Liver (tissue), 9 donors: Measurements from ENCODE around the gene KLF15. TPM values are rescaled to one million over a fixed set of nuclear protein-coding genes. Genes with fewer than 3 reads are reported as not detected.

Source experiments
- DNase-seq: peaks from one replicate; pipeline ENCODE4 v3.0.0-alpha.2; 2017; ENCODE audit warnings: low spot score
- H3K27ac ChIP-seq, 2 donors: one replicate each; pipeline ENCODE4 v1.7.0; 2013; ENCODE audit warnings: inconsistent platforms in 2 of 2, low read length in 2 of 2, control low read depth in 1 of 2, low read depth in 1 of 2, mild to moderate bottlenecking in 1 of 2
- H3K27me3 ChIP-seq, 4 donors: one replicate each; pipeline versions ENCODE4 v1.6.1 to v1.7.0; 2013; ENCODE audit warnings: low read length in 3 of 4, inconsistent platforms in 1 of 4, mild to moderate bottlenecking in 1 of 4, moderate library complexity in 1 of 4; ENCODE audit not compliant: control insufficient read depth in 4 of 4, insufficient read depth in 4 of 4
- H3K36me3 ChIP-seq, 4 donors: one replicate each; pipeline versions ENCODE4 v1.6.1 to v1.7.0; 2013; ENCODE audit warnings: low read length in 3 of 4, mild to moderate bottlenecking in 3 of 4, low read depth in 1 of 4, moderate library complexity in 1 of 4; ENCODE audit not compliant: control insufficient read depth in 4 of 4, insufficient read depth in 3 of 4
- H3K4me1 ChIP-seq, 4 donors: one replicate each; pipeline versions ENCODE4 v1.6.1 to v1.7.0; 2013; ENCODE audit warnings: low read length in 3 of 4, mild to moderate bottlenecking in 3 of 4, moderate library complexity in 1 of 4; ENCODE audit not compliant: control insufficient read depth in 4 of 4, insufficient read depth in 4 of 4
- H3K4me3 ChIP-seq, 3 donors: one replicate each; pipeline versions ENCODE4 v1.6.1 to v1.7.0; 2013; ENCODE audit warnings: low read length in 3 of 3, control low read depth in 1 of 3, low read depth in 1 of 3, mild to moderate bottlenecking in 1 of 3
- H3K9ac ChIP-seq, 2 donors: one replicate each; pipeline ENCODE4 v1.7.0; 2013; ENCODE audit warnings: low read length in 2 of 2, mild to moderate bottlenecking in 2 of 2, moderate library complexity in 2 of 2, control low read depth in 1 of 2, low read depth in 1 of 2
- H3K9me3 ChIP-seq, 4 donors: one replicate each; pipeline versions ENCODE4 v1.6.1 to v1.7.0; 2013; ENCODE audit warnings: low read length in 3 of 4; ENCODE audit not compliant: control insufficient read depth in 4 of 4
- ATF3 ChIP-seq: IDR thresholded peaks from 2 replicates; pipeline ENCODE4 v1.6.1; 2016; ENCODE audit warnings: antibody characterized with exemption
- CTCF ChIP-seq: fragments of 150-350 bp; IDR thresholded peaks from 2 replicates; pipeline ENCODE4 v1.5.1; 2017; ENCODE audit warnings: improper control_type of control experiment, low read depth, low read length; ENCODE audit not compliant: missing input control
- EGR1 ChIP-seq, 2 donors: IDR thresholded peaks; 2 replicates each; pipeline ENCODE4 v1.6.1; 2016 to 2018; ENCODE audit warnings: antibody characterized with exemption in 2 of 2, low read depth in 2 of 2
- FOXA1 ChIP-seq: IDR thresholded peaks from 2 replicates; pipeline ENCODE4 v1.6.1; 2016; ENCODE audit warnings: antibody characterized with exemption
- FOXA2 ChIP-seq: IDR thresholded peaks from 2 replicates; pipeline ENCODE4 v1.6.1; 2016; ENCODE audit warnings: antibody characterized with exemption
- GABPA ChIP-seq, 2 donors: IDR thresholded peaks in 1 of 2; conservative IDR thresholded peaks in 1 of 2; 2 replicates each; pipeline ENCODE4 v1.6.1; 2016; ENCODE audit warnings: antibody characterized with exemption in 2 of 2, mild to moderate bottlenecking in 1 of 2, moderate library complexity in 1 of 2
- HNF4A ChIP-seq, 2 donors: conservative IDR thresholded peaks; 2 replicates each; pipeline ENCODE4 v1.6.1; 2016; ENCODE audit warnings: antibody characterized with exemption in 2 of 2, mild to moderate bottlenecking in 2 of 2
- HNF4G ChIP-seq: IDR thresholded peaks from 2 replicates; pipeline ENCODE4 v1.6.1; 2016; ENCODE audit warnings: antibody characterized with exemption
- JUND ChIP-seq, 2 donors: IDR thresholded peaks; 2 replicates each; pipeline ENCODE4 v1.6.1; 2016; ENCODE audit warnings: antibody characterized with exemption in 2 of 2
- MAX ChIP-seq: IDR thresholded peaks from 2 replicates; pipeline ENCODE4 v1.6.1; 2016; ENCODE audit warnings: antibody characterized with exemption
- NR2F2 ChIP-seq: IDR thresholded peaks from 2 replicates; pipeline ENCODE4 v1.6.1; 2016; ENCODE audit warnings: antibody characterized with exemption
- RAD21 ChIP-seq, 2 donors: IDR thresholded peaks; 2 replicates each; pipeline ENCODE4 v1.6.1; 2016; ENCODE audit warnings: antibody characterized with exemption in 2 of 2, mild to moderate bottlenecking in 2 of 2
- REST ChIP-seq: IDR thresholded peaks from 2 replicates; pipeline ENCODE4 v1.6.1; 2016; ENCODE audit warnings: antibody characterized with exemption, mild to moderate bottlenecking
- RXRA ChIP-seq, 2 donors: IDR thresholded peaks; 2 replicates each; pipeline ENCODE4 v1.6.1; 2017 to 2018; ENCODE audit warnings: antibody characterized with exemption in 2 of 2, mild to moderate bottlenecking in 1 of 2
- SP1 ChIP-seq: IDR thresholded peaks from 2 replicates; pipeline ENCODE4 v1.6.1; 2018; ENCODE audit warnings: antibody characterized with exemption, mild to moderate bottlenecking
- TAF1 ChIP-seq: conservative IDR thresholded peaks from 2 replicates; pipeline ENCODE4 v1.6.1; 2016; ENCODE audit warnings: antibody characterized with exemption, mild to moderate bottlenecking
- YY1 ChIP-seq: IDR thresholded peaks from 2 replicates; pipeline ENCODE4 v1.6.1; 2016; ENCODE audit warnings: antibody characterized with exemption, mild to moderate bottlenecking
- ZBTB33 ChIP-seq: IDR thresholded peaks from 2 replicates; pipeline ENCODE4 v1.6.1; 2016; ENCODE audit warnings: antibody characterized with exemption
- WGBS: extraction: QIAGEN DNeasy Blood & Tissue Kit; methylation state at CpG from one replicate; pipeline ENCODE4 v1.1.7; 2013; 5-methylcytosine and 5-hydroxymethylcytosine counted together
- polyA plus RNA-seq, 2 donors: library from polyadenylated mRNA; stranded (reverse) in 1 of 2; unstranded in 1 of 2; fragments of 200-250 nt in 1 of 2; fragments of >200 nt in 1 of 2; fragmentation: Nextera tagmentation in 1 of 2; extraction: Ambion mirVana in 1 of 2; gene quantifications; one replicate each; pipeline versions ENCODE4 v1.2.1 to v1.2.3, GENCODE V29; 2013 to 2015
- total RNA-seq, 2 donors: library from RNA; depleted of rRNA; stranded (reverse); fragments of >200 nt; gene quantifications; one replicate each; pipeline ENCODE4 v1.2.3, GENCODE V29; 2014
- donor health status: healthy.
- donor health status: healthy.
- donor health status: healthy.
- donor health status: healthy.
- donor health status: healthy.

The KLF15 gene
- total and polyA plus RNA-seq, 4 donors: 21.4 to 103 (median 49.3) TPM

GRCh38 chr3:126294211-126294808 is 62.9 kb downstream of the KLF15 start:
- Histone ChIP-seq H3K36me3 (no peaks in the 10 kb centered on the region), H3K9me3 (no peaks in the 10 kb centered on the region), H3K4me3 (no peak overlapping the region), H3K9ac (no peak overlapping the region), H3K4me1 (peaks cover 3 to 29% (median 24%) of the 10 kb centered on the region in 4 donors), H3K27me3 (no peaks in the 10 kb centered on the region), H3K27ac (peak overlapping the region; percentile 49 to 59)
- 38% methylated on average over 10 of the region's 10 CpGs for WGBS
- TF ChIP-seq YY1: no peak
- TF ChIP-seq SP1: peak; percentile 89
- no peak for TF ChIP-seq MAX
- TF ChIP-seq EGR1 (IDR thresholded peaks at IDR 0.05; ENCODE audit: low read depth in 2 of 2): no peak
- TF ChIP-seq JUND (IDR thresholded peaks at IDR 0.05): peak in 1 of 2 donors; percentile 43
- TF ChIP-seq RXRA (IDR thresholded peaks at IDR 0.05): peak; percentile 78 to 79
- TF ChIP-seq RAD21 (IDR thresholded peaks at IDR 0.05): peak; percentile 29 to 37
- no peak for TF ChIP-seq ATF3
- no peak for TF ChIP-seq TAF1
- no peak for TF ChIP-seq GABPA (IDR thresholded peaks at IDR 0.05 in 1 of 2, conservative IDR thresholded peaks at IDR 0.05 in 1 of 2)
- no peak for TF ChIP-seq ZBTB33
- no peak for TF ChIP-seq CTCF
- peak; percentile 79 to 81 for TF ChIP-seq HNF4A (conservative IDR thresholded peaks at IDR 0.05)
- no peak for TF ChIP-seq REST
- TF ChIP-seq NR2F2: no peak
- TF ChIP-seq FOXA2: no peak
- peak; percentile 42 for TF ChIP-seq HNF4G
- TF ChIP-seq FOXA1: no peak
- DNase-seq: peak; percentile 34
